ENCODE data around the gene SLC5A11.

The SLC5A11 gene

DNA sequence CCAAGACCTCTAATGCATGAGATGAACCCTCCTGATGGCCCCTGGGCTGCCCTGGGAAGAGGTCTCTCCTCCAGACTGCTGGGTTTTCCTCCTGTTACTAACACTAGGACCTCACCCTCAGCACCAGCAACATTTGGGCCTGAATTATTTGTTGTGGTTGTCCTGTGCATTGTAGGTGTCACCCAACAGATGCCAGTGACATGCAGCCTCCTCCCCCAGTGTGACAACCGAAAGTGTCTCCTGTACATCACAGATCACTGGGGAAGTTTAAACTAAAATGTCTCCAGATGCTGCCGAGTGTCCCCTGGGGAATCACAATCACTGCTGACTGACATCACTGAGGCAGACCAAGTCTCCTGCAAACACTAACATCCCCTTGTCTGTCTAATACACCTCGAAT, 74.8 kb downstream of the SLC5A11 start:
- TF ChIP-seq, protein P1, sequence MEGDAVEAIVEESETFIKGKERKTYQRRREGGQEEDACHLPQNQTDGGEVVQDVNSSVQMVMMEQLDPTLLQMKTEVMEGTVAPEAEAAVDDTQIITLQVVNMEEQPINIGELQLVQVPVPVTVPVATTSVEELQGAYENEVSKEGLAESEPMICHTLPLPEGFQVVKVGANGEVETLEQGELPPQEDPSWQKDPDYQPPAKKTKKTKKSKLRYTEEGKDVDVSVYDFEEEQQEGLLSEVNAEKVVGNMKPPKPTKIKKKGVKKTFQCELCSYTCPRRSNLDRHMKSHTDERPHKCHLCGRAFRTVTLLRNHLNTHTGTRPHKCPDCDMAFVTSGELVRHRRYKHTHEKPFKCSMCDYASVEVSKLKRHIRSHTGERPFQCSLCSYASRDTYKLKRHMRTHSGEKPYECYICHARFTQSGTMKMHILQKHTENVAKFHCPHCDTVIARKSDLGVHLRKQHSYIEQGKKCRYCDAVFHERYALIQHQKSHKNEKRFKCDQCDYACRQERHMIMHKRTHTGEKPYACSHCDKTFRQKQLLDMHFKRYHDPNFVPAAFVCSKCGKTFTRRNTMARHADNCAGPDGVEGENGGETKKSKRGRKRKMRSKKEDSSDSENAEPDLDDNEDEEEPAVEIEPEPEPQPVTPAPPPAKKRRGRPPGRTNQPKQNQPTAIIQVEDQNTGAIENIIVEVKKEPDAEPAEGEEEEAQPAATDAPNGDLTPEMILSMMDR (conservative IDR thresholded peaks at IDR 0.05) = no peak
- TF ChIP-seq ZFX (IDR thresholded peaks at IDR 0.05) = no peak
- H3K27ac ChIP-seq = no peak overlapping the region

DNA sequence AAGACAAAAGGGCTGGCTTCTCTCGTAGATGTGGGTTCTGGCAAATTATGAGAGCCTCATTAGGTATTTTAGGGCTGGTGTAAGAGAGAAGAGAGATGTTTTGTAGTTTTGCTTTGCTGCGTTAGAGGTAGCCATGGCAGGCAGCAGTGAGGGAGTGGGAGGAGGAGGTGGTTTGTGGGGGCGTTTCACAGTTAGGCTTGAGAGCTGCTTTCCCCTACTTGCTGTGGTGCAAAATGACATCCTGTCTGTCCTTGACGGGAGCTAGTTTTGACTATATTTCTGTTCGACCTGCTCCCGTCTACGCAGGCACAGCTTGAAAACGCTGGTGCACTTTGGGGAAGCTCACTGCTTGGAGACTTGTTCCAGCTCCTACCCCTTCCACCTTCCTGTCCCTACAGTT, 75.5 kb downstream of the SLC5A11 start:
- TF ChIP-seq, protein P1 (conservative IDR thresholded peaks at IDR 0.05) = no peak
- no peak for TF ChIP-seq ZFX (IDR thresholded peaks at IDR 0.05)
- H3K27ac ChIP-seq = no peak overlapping the region

DNA sequence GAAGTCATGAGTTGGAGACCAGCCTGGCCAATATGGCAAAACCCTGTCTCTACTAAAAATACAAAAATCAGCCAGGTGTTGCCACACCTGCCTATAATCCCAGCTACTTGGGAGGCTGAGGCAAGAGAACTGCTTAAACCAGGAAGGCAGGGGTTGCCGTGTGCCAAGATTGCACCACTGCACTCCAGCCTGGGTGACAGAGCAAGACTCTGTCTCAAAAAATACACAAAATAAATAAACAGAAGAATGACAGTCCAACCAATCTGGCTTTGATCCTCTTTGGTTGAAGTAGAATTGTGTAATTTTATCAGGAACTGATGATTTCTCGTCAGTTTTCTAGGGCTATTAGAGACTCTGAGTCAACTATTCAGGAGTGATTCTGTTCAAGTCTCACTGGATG, 79.4 kb downstream of the SLC5A11 start:
- no peak for TF ChIP-seq ZFX (IDR thresholded peaks at IDR 0.05)
- TF ChIP-seq, protein P1 (conservative IDR thresholded peaks at IDR 0.05) = no peak
- H3K27ac ChIP-seq = no peak overlapping the region

GRCh38 chr16:24929409-24929808, 83.6 kb downstream of the SLC5A11 start:
- TF ChIP-seq, protein P1 (conservative IDR thresholded peaks at IDR 0.05) = no peak
- TF ChIP-seq ZFX (IDR thresholded peaks at IDR 0.05) = no peak
- H3K27ac ChIP-seq = no peak overlapping the region

DNA sequence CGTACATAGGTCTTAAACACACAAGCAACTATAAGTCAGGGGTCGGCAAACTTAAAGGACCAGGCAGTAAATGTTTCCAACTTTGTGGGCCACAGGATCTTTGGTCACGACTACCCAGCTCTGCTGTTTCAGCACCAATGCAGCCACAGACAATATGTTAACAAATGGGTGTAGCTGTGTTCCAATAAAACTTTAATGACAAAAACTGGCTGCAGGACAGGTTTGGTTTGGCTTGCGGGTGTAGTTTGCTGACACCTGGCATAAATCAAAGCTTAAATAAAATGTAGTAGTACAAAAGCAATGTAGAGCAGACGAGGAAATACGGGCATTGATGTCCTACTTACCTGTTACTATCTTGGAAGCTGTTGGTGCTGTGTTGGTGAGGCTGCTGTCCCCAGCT, 84.7 kb downstream of the SLC5A11 start:
- H3K27ac ChIP-seq = peak overlapping the region; percentile 18; the same call in 1 of the 2 replicates
- TF ChIP-seq, protein P1 (conservative IDR thresholded peaks at IDR 0.05) = no peak
- TF ChIP-seq ZFX (IDR thresholded peaks at IDR 0.05) = no peak

DNA sequence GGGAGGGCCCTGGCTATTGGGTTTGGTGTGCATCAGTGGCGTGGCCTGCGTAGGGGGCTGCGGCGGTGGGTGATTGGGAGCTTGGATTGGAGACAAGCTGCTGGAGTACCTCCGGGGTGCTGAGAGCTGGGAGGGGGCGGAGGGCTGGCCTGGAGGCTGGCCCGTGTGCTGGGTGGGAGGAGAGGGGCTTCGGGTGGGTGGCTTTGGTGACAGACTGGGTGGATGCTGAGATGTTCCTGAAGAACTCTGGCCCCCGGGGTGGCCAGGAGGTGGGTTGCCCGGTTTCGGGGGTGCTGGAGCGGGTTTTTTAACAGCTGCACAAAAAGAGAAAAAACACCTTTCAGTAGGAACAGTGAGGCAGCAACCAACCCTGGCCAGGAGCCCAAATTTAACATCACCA, 85.3 kb downstream of the SLC5A11 start:
- TF ChIP-seq ZFX (IDR thresholded peaks at IDR 0.05) = no peak
- TF ChIP-seq, protein P1 (conservative IDR thresholded peaks at IDR 0.05) = no peak
- peak overlapping the region; percentile 18; the same call in 1 of the 2 replicates for H3K27ac ChIP-seq

- TF ChIP-seq, protein P1 (conservative IDR thresholded peaks at IDR 0.05) = no peak
- no peak for TF ChIP-seq ZFX (IDR thresholded peaks at IDR 0.05)
Observed at GRCh38 chr16:24935336-24935735, 89.6 kb downstream of the SLC5A11 start.

More at GRCh38 chr16:24935336-24935735, 89.6 kb downstream of the SLC5A11 start:
- H3K27ac ChIP-seq = peak overlapping the region; percentile 75
